HEK293 (cell line): ENCODE data around the gene ITGB2.

Experiments used
- CTCF ChIA-PET: fragments of 350-600 bp; formaldehyde crosslinking; extraction: SDS; loops from one replicate; lab custom pipeline; 2021; ENCODE audit warnings: antibody characterized with exemption; lab: Yijun Ruan, JAX
- POLR2A ChIA-PET: fragments of 300-600 bp; formaldehyde crosslinking; extraction: SDS; loops from one replicate; lab custom pipeline; 2020; ENCODE audit warnings: antibody characterized with exemption, inconsistent platforms; lab: Yijun Ruan, JAX
- H3K27ac ChIP-seq: fragments of 200-500 bp; sonication (Bioruptor generic); 2 replicates; pipeline ENCODE4 v1.5.1; 2014; ENCODE audit warnings: low read depth, low read length, control low read depth, inconsistent platforms; ENCODE audit errors: extremely low read depth
- H3K36me3 ChIP-seq, 2 experiments: fragments of 200-500 bp in 1 of 2; sonication (Bioruptor generic) in 1 of 2; 1 replicate in 1 of 2; 2 replicates in 1 of 2; pipeline ENCODE4 v1.5.1; 2014 to 2017; ENCODE audit warnings: inconsistent platforms in 2 of 2, low read length in 2 of 2; ENCODE audit not compliant: control insufficient read depth in 2 of 2, insufficient read depth in 1 of 2
- H3K4me1 ChIP-seq: fragments of 200-500 bp; sonication (Bioruptor generic); 2 replicates; pipeline ENCODE4 v1.5.1; 2014; ENCODE audit warnings: mild to moderate bottlenecking, low read length, inconsistent platforms; ENCODE audit not compliant: control insufficient read depth, insufficient read depth
- H3K4me3 ChIP-seq: 2 replicates; pipeline ENCODE4 v1.5.1; 2011; ENCODE audit warnings: low read depth, mild to moderate bottlenecking, control low read depth, low read length, moderate library complexity
- H3K9me3 ChIP-seq: fragments of 200-500 bp; sonication (Bioruptor generic); 2 replicates; pipeline ENCODE4 v1.5.1; 2014; ENCODE audit warnings: low read depth, low read length, inconsistent platforms; ENCODE audit not compliant: control insufficient read depth, insufficient read depth
- BCL6B ChIP-seq: fragments of 450-650 bp; formaldehyde crosslinking; IDR thresholded peaks from 2 replicates; pipeline ENCODE4 v1.5.1; 2017; ENCODE audit warnings: missing biosample characterization, missing genetic modification characterization
- GFI1B ChIP-seq: fragments of 450-650 bp; formaldehyde crosslinking; IDR thresholded peaks from 2 replicates; pipeline ENCODE4 v1.5.1; 2016; ENCODE audit warnings: missing biosample characterization, missing genetic modification characterization
- SP2 ChIP-seq: fragments of 450-650 bp; formaldehyde crosslinking; IDR thresholded peaks from 2 replicates; pipeline ENCODE4 v1.5.1; 2016; ENCODE audit warnings: missing biosample characterization, missing genetic modification characterization
- ZBTB48 ChIP-seq: fragments of 450-650 bp; formaldehyde crosslinking; IDR thresholded peaks from 2 replicates; pipeline ENCODE4 v1.5.1; 2016; ENCODE audit warnings: missing biosample characterization, missing genetic modification characterization
- ZBTB8A ChIP-seq: fragments of 450-650 bp; formaldehyde crosslinking; IDR thresholded peaks from 2 replicates; pipeline ENCODE4 v1.5.1; 2016; ENCODE audit warnings: missing biosample characterization, missing genetic modification characterization
- ZFP69B ChIP-seq: fragments of 450-650 bp; formaldehyde crosslinking; IDR thresholded peaks from 2 replicates; pipeline ENCODE4 v1.5.1; 2016; ENCODE audit warnings: missing biosample characterization, missing genetic modification characterization
- ZNF146 ChIP-seq: fragments of 450-650 bp; formaldehyde crosslinking; IDR thresholded peaks from 2 replicates; pipeline ENCODE4 v1.5.1; 2016; ENCODE audit warnings: missing biosample characterization, missing genetic modification characterization
- ZNF214 ChIP-seq: fragments of 450-650 bp; formaldehyde crosslinking; IDR thresholded peaks from 2 replicates; pipeline ENCODE4 v1.5.1; 2017; ENCODE audit warnings: missing biosample characterization, mild to moderate bottlenecking, missing genetic modification characterization, borderline replicate concordance
- ZNF350 ChIP-seq: fragments of 450-650 bp; formaldehyde crosslinking; IDR thresholded peaks from 2 replicates; pipeline ENCODE4 v1.5.0; 2017; ENCODE audit warnings: missing biosample characterization, mild to moderate bottlenecking, missing genetic modification characterization
- ZNF544 ChIP-seq: fragments of 450-650 bp; formaldehyde crosslinking; IDR thresholded peaks from 2 replicates; pipeline ENCODE4 v1.5.0; 2017; ENCODE audit warnings: missing biosample characterization, missing genetic modification characterization
- ZNF664 ChIP-seq: fragments of 450-650 bp; formaldehyde crosslinking; IDR thresholded peaks from 2 replicates; pipeline ENCODE4 v1.5.1; 2016; ENCODE audit warnings: missing biosample characterization, missing genetic modification characterization
- ZNF791 ChIP-seq: fragments of 450-650 bp; formaldehyde crosslinking; IDR thresholded peaks from 2 replicates; pipeline ENCODE4 v1.5.1; 2016; ENCODE audit warnings: missing biosample characterization, missing genetic modification characterization
- TF ChIP-seq, protein P1 (sequence below): fragments of 450-650 bp; formaldehyde crosslinking; conservative IDR thresholded peaks from 2 replicates; pipeline ENCODE4 v1.5.1; 2016; ENCODE audit warnings: low read depth, missing biosample characterization, missing genetic modification characterization

Gene ITGB2

DNA sequence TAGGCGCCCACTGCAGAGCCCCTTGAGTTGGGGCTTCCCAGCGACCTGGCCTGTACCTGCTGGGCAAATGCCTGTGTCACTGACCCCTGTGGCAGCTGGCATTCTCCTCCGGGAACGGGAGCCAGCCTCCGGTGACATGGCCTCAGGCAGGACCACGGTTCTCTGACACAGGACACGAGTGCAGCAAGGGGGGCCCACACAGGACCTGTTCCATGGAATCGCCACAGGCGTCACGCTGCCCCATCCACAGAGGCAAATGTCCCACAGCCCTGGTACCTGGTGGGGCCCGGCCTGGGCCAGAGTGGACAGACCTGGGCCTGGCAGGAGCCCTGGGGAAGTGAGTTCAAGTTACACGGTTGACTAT, 2.6 kb downstream of the ITGB2 start:
- Histone ChIP-seq H3K9me3 (no peaks in the 10 kb centered on the region), H3K4me1 (no peaks in the 10 kb centered on the region), H3K4me3 (no peak overlapping the region), H3K27ac (no peak overlapping the region), H3K36me3 (no peaks in the 10 kb centered on the region)
- CTCF ChIA-PET, result interaction anchor here (0.6 to 1.4 kb wide), 2 partner anchors 24 to 439 kb away, joined by 4 read pairs; no protein-coding TSS in a partner anchor
- POLR2A ChIA-PET, result interaction anchor here (0.6 kb wide), 1 partner anchor 19 kb away, joined by 3 read pairs; no protein-coding TSS in a partner anchor
- TF ChIP-seq ZNF350 (no peak), ZBTB8A (no peak), ZNF791 (no peak), ZFP69B (tag by site-specific recombination) (0 out of 2 replicates have a peak, but pooled peaks have one; percentile 19), ZNF146 (tag by site-specific recombination) (no peak), ZNF214 (no peak)
- TF ChIP-seq, protein P1, sequence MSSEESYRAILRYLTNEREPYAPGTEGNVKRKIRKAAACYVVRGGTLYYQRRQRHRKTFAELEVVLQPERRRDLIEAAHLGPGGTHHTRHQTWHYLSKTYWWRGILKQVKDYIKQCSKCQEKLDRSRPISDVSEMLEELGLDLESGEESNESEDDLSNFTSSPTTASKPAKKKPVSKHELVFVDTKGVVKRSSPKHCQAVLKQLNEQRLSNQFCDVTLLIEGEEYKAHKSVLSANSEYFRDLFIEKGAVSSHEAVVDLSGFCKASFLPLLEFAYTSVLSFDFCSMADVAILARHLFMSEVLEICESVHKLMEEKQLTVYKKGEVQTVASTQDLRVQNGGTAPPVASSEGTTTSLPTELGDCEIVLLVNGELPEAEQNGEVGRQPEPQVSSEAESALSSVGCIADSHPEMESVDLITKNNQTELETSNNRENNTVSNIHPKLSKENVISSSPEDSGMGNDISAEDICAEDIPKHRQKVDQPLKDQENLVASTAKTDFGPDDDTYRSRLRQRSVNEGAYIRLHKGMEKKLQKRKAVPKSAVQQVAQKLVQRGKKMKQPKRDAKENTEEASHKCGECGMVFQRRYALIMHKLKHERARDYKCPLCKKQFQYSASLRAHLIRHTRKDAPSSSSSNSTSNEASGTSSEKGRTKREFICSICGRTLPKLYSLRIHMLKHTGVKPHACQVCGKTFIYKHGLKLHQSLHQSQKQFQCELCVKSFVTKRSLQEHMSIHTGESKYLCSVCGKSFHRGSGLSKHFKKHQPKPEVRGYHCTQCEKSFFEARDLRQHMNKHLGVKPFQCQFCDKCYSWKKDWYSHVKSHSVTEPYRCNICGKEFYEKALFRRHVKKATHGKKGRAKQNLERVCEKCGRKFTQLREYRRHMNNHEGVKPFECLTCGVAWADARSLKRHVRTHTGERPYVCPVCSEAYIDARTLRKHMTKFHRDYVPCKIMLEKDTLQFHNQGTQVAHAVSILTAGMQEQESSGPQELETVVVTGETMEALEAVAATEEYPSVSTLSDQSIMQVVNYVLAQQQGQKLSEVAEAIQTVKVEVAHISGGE (tag by site-specific recombination), result no peak

- no peak overlapping the region for H3K27ac ChIP-seq
- H3K9me3 ChIP-seq, result no peaks in the 10 kb centered on the region
- ChIA-PET POLR2A (interaction anchor here (1.2 kb wide), 1 partner anchor 44 kb away, joined by 3 read pairs; the partner anchor contains the start of gene PTTG1IP), CTCF (interaction anchor here (0.6 to 1.4 kb wide), 6 partner anchors 15 to 620 kb away, joined by 3 to 4 read pairs (median 4); no protein-coding TSS in a partner anchor)
- H3K4me3 ChIP-seq, result no peak overlapping the region
- TF ChIP-seq ZBTB48, result no peak
- TF ChIP-seq, protein P1 (tag by site-specific recombination), result no peak
- no peak for TF ChIP-seq GFI1B (tag by site-specific recombination)
- TF ChIP-seq ZNF544 (tag by site-specific recombination), result no peak
- TF ChIP-seq SP2 (tag by site-specific recombination), result no peak
- TF ChIP-seq BCL6B, result no peak
- no peak for TF ChIP-seq ZNF664
- H3K4me1 ChIP-seq, result no peaks in the 10 kb centered on the region
- no peaks in the 10 kb centered on the region for H3K36me3 ChIP-seq
These were observed 3.1 kb downstream of the ITGB2 start for GRCh38 chr21:44917446-44918106.
